ENCODE data around the gene FA2H. TPM values are rescaled to one million over a fixed set of nuclear protein-coding genes. Genes with fewer than 3 reads are reported as not detected.
"Not testable (repeated sequence)": the region's sequence is repeated elsewhere in the genome, so short reads cannot be mapped to it uniquely, and the experiment has no call there.

Gene FA2H
- total RNA-seq, 6 experiments from 2014 or later: 0.19 to 1.2 (median 0.22) TPM; not detected in 3

DNA sequence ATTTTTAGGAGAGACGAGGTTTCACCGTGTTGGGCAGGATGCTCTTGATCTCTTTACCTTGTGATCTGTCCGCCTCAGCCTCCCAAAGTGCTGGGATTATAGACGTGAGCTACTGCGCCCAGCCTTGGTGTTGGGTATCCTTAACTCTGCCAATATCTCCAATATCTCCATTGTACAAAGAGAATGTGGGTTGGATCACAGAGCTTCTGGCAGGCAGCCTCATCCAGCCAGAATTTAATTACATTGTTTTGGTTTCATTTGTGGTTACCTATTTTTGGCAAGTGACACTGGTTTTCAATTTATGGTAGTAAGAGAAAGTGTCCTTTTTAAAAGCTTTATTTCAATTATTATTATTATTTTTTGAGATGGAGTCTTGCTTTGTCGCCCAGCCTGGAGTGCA is 93.9 kb downstream of the FA2H start:
- DNase-seq: no peak
- WGBS (ENCODE audit: insufficient coverage, low coverage, low lambda C conversion rate, missing lambda C conversion rate): 92% methylated on average over 6 of the region's 6 CpGs
- TF ChIP-seq POLR2A (IDR thresholded peaks at IDR 0.05): no peak
- TF ChIP-seq, protein P1, sequence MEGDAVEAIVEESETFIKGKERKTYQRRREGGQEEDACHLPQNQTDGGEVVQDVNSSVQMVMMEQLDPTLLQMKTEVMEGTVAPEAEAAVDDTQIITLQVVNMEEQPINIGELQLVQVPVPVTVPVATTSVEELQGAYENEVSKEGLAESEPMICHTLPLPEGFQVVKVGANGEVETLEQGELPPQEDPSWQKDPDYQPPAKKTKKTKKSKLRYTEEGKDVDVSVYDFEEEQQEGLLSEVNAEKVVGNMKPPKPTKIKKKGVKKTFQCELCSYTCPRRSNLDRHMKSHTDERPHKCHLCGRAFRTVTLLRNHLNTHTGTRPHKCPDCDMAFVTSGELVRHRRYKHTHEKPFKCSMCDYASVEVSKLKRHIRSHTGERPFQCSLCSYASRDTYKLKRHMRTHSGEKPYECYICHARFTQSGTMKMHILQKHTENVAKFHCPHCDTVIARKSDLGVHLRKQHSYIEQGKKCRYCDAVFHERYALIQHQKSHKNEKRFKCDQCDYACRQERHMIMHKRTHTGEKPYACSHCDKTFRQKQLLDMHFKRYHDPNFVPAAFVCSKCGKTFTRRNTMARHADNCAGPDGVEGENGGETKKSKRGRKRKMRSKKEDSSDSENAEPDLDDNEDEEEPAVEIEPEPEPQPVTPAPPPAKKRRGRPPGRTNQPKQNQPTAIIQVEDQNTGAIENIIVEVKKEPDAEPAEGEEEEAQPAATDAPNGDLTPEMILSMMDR (IDR thresholded peaks at IDR 0.05): no peak
- Histone ChIP-seq H3K27ac (no peak overlapping the region), H3K4me3 (no peak overlapping the region), H3K9me3 (no peaks in the 10 kb centered on the region), H3K36me3 (peaks cover 0 to 28% (median 3%) of the 10 kb centered on the region in 4 donors), H3K4me1 (no peaks in the 10 kb centered on the region), H3K27me3 (no peaks in the 10 kb centered on the region)
- intact Hi-C loops (cut with DNase I): no loop called here
- ATAC-seq: no peak

DNA sequence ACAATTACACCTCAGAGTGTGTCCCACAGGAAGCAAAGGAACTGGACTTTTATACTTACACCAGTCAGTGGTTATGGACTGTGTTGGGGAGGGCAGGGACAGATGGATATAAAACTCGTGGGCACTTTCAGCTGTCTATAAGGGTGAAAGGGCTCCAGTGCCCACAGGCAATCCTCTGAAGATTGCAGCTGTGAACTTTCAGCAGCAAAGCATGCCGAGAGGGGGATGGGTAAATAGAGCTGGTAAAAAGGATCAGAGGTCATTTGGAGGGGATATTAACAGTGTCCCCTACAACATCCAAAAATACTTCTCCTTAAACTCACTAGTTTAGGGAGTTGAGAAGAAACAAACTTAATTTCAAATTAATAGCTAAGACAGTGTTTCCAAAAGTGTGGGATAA is 94.6 kb downstream of the FA2H start:
- no peak overlapping the region for H3K27ac ChIP-seq
- no peak for ATAC-seq
- no peak for TF ChIP-seq POLR2A (IDR thresholded peaks at IDR 0.05)
- TF ChIP-seq, protein P1 (IDR thresholded peaks at IDR 0.05): no peak
- H3K36me3 ChIP-seq: peaks cover 0 to 28% (median 3%) of the 10 kb centered on the region in 4 donors
- intact Hi-C loops (cut with DNase I): no loop called here
- H3K27me3 ChIP-seq: no peaks in the 10 kb centered on the region
- H3K4me3 ChIP-seq: no peak overlapping the region
- H3K4me1 ChIP-seq: no peaks in the 10 kb centered on the region
- H3K9me3 ChIP-seq: no peaks in the 10 kb centered on the region
- no peak for DNase-seq
- 38% methylated on average over 2 of the region's 2 CpGs for WGBS (ENCODE audit: insufficient coverage, low coverage, low lambda C conversion rate, missing lambda C conversion rate)

DNA sequence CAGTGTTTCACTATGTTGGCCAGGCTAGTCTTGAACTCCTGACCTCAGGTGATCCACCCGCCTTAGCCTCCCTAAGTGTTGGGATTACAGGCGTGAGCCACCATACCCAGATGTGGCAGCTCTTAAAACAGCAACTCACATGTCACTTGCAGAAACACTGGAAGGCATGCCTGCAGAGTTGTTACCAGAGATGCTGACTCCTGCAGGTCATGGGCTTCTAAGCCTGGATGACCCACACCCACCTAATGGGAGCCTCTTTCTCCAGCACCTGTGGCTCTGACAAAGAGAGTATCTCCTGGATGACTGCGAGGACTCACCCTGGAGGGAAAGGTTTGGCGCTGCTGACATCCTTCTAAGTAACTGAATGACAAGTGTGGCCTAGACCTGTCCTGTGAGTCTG is 96.8 kb downstream of the FA2H start:
- DNase-seq (no peak), ATAC-seq (no peak)
- Histone ChIP-seq H3K4me3 (no peak overlapping the region), H3K27ac (no peak overlapping the region), H3K27me3 (no peaks in the 10 kb centered on the region), H3K9me3 (no peaks in the 10 kb centered on the region), H3K4me1 (no peaks in the 10 kb centered on the region), H3K36me3 (peaks cover 0 to 27% (median 3%) of the 10 kb centered on the region in 4 donors)
- intact Hi-C loops (cut with DNase I): no loop called here
- 100% methylated on average over 1 of the region's 4 CpGs for WGBS (ENCODE audit: insufficient coverage, low coverage, low lambda C conversion rate, missing lambda C conversion rate)
- TF ChIP-seq, protein P1 (IDR thresholded peaks at IDR 0.05): no peak
- no peak for TF ChIP-seq POLR2A (IDR thresholded peaks at IDR 0.05)

DNA sequence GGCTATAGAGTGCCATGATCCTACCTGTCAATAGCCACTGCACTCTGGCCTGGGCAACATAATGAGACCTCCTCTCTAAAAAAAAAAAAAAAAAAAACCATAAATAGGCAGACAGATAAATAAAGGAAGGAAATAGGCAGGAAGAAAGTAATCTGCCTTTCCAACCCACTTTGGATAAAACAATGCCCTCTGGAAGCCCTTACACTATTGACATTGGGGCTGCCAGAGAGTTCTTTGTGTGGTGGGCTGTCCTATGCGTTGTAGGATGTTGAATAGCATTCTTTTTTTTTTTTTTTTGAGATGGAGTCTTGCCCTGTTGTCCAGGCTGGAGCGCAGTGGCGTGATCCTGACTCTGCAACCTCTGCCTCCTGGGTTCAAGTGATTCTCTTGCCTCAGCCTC is 100.7 kb downstream of the FA2H start:
- Histone ChIP-seq H3K4me1 (no peaks in the 10 kb centered on the region), H3K4me3 (no peak overlapping the region), H3K27me3 (no peaks in the 10 kb centered on the region), H3K36me3 (peaks cover 0 to 15% (median 1%) of the 10 kb centered on the region in 4 donors), H3K9me3 (no peaks in the 10 kb centered on the region), H3K27ac (no peak overlapping the region)
- intact Hi-C loops (cut with DNase I): no loop called here
- no peak for ATAC-seq
- DNase-seq: no peak
- 75% methylated on average over 1 of the region's 3 CpGs for WGBS (ENCODE audit: insufficient coverage, low coverage, low lambda C conversion rate, missing lambda C conversion rate)
- no peak for TF ChIP-seq POLR2A (IDR thresholded peaks at IDR 0.05)
- TF ChIP-seq, protein P1 (IDR thresholded peaks at IDR 0.05): no peak

DNA sequence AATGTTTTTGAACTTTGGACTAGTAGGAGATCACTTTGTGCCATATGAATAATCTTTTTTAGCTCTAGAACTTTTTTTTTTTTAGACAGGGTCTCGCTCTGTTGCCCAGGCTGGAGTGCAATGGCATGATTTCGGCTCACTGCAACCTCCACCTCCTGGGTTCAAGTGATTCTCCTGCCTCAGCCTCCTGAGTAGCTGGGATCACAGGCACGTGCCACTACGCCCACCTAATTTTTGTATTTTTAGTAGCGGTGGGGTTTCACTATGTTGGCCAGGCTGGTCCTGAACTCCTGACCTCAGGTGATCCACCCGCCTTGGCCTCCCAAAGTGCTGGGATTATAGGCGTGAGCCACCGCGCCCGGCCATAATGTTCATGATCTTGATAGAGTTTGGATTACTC is 105.7 kb downstream of the FA2H start:
- intact Hi-C loops (cut with DNase I); H3K9me3 ChIP-seq; H3K4me3 ChIP-seq; DNase-seq; H3K27ac ChIP-seq; H3K36me3 ChIP-seq; ATAC-seq; H3K27me3 ChIP-seq; H3K4me1 ChIP-seq: not testable (repeated sequence)
- WGBS (ENCODE audit: insufficient coverage, low coverage, low lambda C conversion rate, missing lambda C conversion rate): 93% methylated on average over 8 of the region's 10 CpGs

Data from right lobe of liver (tissue), 6 donors.